GM12873 (cell line): ENCODE measurements around the gene LMNB1.

ENCODE experiments used
- CTCF ChIP-seq: IDR thresholded peaks from 2 replicates; pipeline ENCODE4 v1.5.1; 2012; ENCODE audit warnings: low read depth, mild to moderate bottlenecking, moderate library complexity, low read length, control low read depth; ENCODE audit not compliant: insufficient read depth; ENCODE audit errors: missing control alignments

LMNB1 gene, protein sequence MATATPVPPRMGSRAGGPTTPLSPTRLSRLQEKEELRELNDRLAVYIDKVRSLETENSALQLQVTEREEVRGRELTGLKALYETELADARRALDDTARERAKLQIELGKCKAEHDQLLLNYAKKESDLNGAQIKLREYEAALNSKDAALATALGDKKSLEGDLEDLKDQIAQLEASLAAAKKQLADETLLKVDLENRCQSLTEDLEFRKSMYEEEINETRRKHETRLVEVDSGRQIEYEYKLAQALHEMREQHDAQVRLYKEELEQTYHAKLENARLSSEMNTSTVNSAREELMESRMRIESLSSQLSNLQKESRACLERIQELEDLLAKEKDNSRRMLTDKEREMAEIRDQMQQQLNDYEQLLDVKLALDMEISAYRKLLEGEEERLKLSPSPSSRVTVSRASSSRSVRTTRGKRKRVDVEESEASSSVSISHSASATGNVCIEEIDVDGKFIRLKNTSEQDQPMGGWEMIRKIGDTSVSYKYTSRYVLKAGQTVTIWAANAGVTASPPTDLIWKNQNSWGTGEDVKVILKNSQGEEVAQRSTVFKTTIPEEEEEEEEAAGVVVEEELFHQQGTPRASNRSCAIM

GRCh38 chr5:126776499-126777256 lies at the start of gene LMNB1:
Gene LMNB1, plus strand, starts transcription at chr5:126777136. Its CDS starts 373 bp downstream, at chr5:126777509.
- TF ChIP-seq CTCF: no peak

DNA sequence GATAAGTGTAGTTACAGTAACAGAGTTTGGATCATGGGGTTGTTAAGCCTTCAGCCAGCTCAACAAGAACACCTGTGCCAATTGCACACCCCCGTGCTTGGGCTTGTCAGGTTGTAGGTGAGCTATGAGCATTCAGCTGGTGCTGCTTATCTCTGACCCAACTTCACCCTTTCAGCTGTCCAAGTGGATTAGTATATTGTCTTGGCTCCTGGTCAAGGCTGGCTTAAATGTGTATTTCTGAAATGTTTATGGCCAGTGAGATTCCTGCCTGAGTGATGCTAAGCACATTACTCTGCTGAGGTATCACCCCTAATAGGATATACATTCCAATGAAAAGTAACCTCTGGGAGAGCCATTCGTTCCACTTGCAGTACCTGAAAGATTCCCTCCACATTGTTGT lies 44.2 kb upstream of the LMNB1 start:
- TF ChIP-seq CTCF: no peak

DNA sequence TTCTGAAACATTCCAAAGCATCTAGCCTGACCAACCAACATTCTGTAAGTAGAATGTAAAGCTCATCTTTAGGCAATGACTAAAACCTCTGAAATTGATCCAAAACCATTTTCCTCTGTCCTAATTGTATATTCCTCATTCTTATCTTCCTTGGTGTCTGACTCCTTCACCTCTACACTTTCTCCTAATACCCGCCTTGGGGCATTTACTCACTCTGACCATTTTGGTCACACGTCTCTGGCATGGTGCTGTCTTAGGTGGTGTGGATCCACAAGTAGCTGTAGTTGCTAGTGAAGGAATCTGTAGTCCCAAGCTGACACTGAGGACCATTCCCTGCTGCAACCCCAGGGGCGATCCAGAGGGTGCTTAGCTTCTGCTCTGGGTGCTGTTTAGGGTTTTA lies 40.8 kb upstream of the LMNB1 start:
- no peak for TF ChIP-seq CTCF

GRCh38 chr5:126741361-126741760 lies 35.6 kb upstream of the LMNB1 start:
- TF ChIP-seq CTCF: peak; percentile 11

DNA sequence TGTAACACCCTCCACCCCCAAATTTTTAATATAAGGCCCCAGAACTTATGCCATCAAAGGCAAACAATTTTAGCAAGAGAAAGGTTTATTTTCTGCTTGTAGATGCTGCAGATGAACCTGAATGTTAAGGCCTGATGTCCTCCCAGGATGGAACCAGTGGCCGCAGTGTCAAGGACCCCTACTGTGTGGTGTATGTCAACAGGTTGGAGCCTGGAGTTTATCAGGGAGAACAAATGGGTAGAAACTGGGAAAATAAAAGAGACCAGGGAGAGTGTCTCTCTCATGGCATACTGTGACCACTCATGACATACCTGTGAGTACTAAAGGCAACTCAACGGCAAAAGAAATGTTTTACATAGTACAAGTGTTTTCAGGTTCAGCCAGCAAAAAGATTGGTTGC lies 34.5 kb upstream of the LMNB1 start:
- TF ChIP-seq CTCF: no peak

GRCh38 chr5:126744836-126745235 lies 32.1 kb upstream of the LMNB1 start:
- no peak for TF ChIP-seq CTCF
